Mesenchymal stem cell (in vitro differentiated cells and primary cell): ENCODE data around the gene MYRF. TPM values are rescaled to one million over a fixed set of nuclear protein-coding genes. Genes with fewer than 3 reads are reported as not detected.

Experiments
- DNase-seq: peaks from one replicate; pipeline ENCODE4 v3.0.0-alpha.2; 2013
- H2AFZ ChIP-seq: one replicate; pipeline ENCODE4 v1.6.1; 2013; ENCODE audit warnings: low read depth, mild to moderate bottlenecking, control low read depth, inconsistent platforms, low read length, moderate library complexity
- H2AK5ac ChIP-seq: 2 replicates; pipeline ENCODE4 v1.6.1; 2013; ENCODE audit warnings: low read length, moderate library complexity, mild to moderate bottlenecking, inconsistent platforms; ENCODE audit not compliant: severe bottlenecking
- H2BK120ac ChIP-seq: one replicate; pipeline ENCODE4 v1.6.1; 2013; ENCODE audit warnings: low read depth, mild to moderate bottlenecking, inconsistent platforms, low read length, moderate library complexity
- H2BK12ac ChIP-seq, 2 experiments: one replicate each; pipeline ENCODE4 v1.6.1; 2013; ENCODE audit warnings: inconsistent platforms in 2 of 2, low read length in 2 of 2, mild to moderate bottlenecking in 2 of 2, moderate library complexity in 2 of 2, control low read depth in 1 of 2
- H2BK15ac ChIP-seq: one replicate; pipeline ENCODE4 v1.6.1; 2013; ENCODE audit warnings: mild to moderate bottlenecking, low read depth, inconsistent platforms; ENCODE audit not compliant: poor library complexity, severe bottlenecking
- H2BK5ac ChIP-seq: 2 replicates; pipeline ENCODE4 v1.6.1; 2013; ENCODE audit warnings: low read depth, mild to moderate bottlenecking, low read length, control low read depth, inconsistent platforms; ENCODE audit not compliant: poor library complexity, severe bottlenecking
- H3K14ac ChIP-seq, 2 experiments: one replicate each; pipeline ENCODE4 v1.6.1; 2013; ENCODE audit warnings: inconsistent platforms in 2 of 2, low read length in 2 of 2, control low read depth in 1 of 2, mild to moderate bottlenecking in 1 of 2, moderate library complexity in 1 of 2
- H3K18ac ChIP-seq, 2 experiments: one replicate each; pipeline ENCODE4 v1.6.1; 2013; ENCODE audit warnings: inconsistent platforms in 2 of 2, low read length in 2 of 2, control low read depth in 1 of 2, low read depth in 1 of 2, mild to moderate bottlenecking in 1 of 2
- H3K23ac ChIP-seq, 2 experiments: one replicate each; pipeline ENCODE4 v1.6.1; 2013; ENCODE audit warnings: inconsistent platforms in 2 of 2, low read length in 2 of 2, mild to moderate bottlenecking in 2 of 2, moderate library complexity in 2 of 2, control low read depth in 1 of 2
- H3K27ac ChIP-seq: 2 replicates; pipeline ENCODE4 v1.5.1; 2013; ENCODE audit warnings: mild to moderate bottlenecking, moderate library complexity, low read length, control low read depth, inconsistent platforms; ENCODE audit not compliant: poor library complexity, severe bottlenecking
- H3K27me3 ChIP-seq, 2 experiments: 2 replicates each; pipeline versions ENCODE4 v1.6.1 to v1.7.0; 2013; ENCODE audit warnings: low read length in 2 of 2, mild to moderate bottlenecking in 2 of 2, moderate library complexity in 2 of 2, control low read depth in 1 of 2, inconsistent platforms in 1 of 2; ENCODE audit not compliant: control insufficient read depth in 1 of 2, insufficient read depth in 1 of 2
- H3K36me3 ChIP-seq, 2 experiments: 2 replicates each; pipeline versions ENCODE4 v1.6.1 to v1.7.0; 2013; ENCODE audit warnings: low read length in 2 of 2, control low read depth in 1 of 2, inconsistent platforms in 1 of 2, low read depth in 1 of 2, mild to moderate bottlenecking in 1 of 2; ENCODE audit not compliant: insufficient read depth in 2 of 2, control insufficient read depth in 1 of 2
- H3K4ac ChIP-seq, 2 experiments: one replicate each; pipeline ENCODE4 v1.6.1; 2013; ENCODE audit warnings: inconsistent platforms in 2 of 2, low read length in 2 of 2, mild to moderate bottlenecking in 2 of 2, moderate library complexity in 2 of 2, control low read depth in 1 of 2, low read depth in 1 of 2
- H3K4me1 ChIP-seq: 2 replicates; pipeline ENCODE4 v1.6.1; 2013; ENCODE audit warnings: low read depth, low read length, control low read depth; ENCODE audit not compliant: control insufficient read depth, insufficient read depth
- H3K4me2 ChIP-seq: 2 replicates; pipeline ENCODE4 v1.6.1; 2013; ENCODE audit warnings: low read length, mild to moderate bottlenecking, inconsistent platforms; ENCODE audit not compliant: poor library complexity, severe bottlenecking
- H3K4me3 ChIP-seq, 2 experiments: 2 replicates each; pipeline versions ENCODE4 v1.5.1 to v1.7.0; 2013; ENCODE audit warnings: low read length in 2 of 2, mild to moderate bottlenecking in 2 of 2, control low read depth in 1 of 2, low read depth in 1 of 2; ENCODE audit not compliant: insufficient read depth in 1 of 2
- H3K79me1 ChIP-seq: replicated peaks from 2 replicates; pipeline ENCODE4 v1.6.1; 2013; ENCODE audit warnings: mild to moderate bottlenecking, control low read depth, low read length, inconsistent platforms; ENCODE audit not compliant: poor library complexity, severe bottlenecking
- H3K9ac ChIP-seq: 2 replicates; pipeline ENCODE4 v1.7.0; 2013; ENCODE audit warnings: mild to moderate bottlenecking, low read length, moderate library complexity
- H3K9me3 ChIP-seq: 2 replicates; pipeline ENCODE4 v1.7.0; 2013; ENCODE audit warnings: mild to moderate bottlenecking, low read length; ENCODE audit not compliant: control insufficient read depth
- H4K8ac ChIP-seq: one replicate; pipeline ENCODE4 v1.6.1; 2013; ENCODE audit warnings: inconsistent platforms, mild to moderate bottlenecking, low read length, moderate library complexity
- H4K91ac ChIP-seq: one replicate; pipeline ENCODE4 v1.6.1; 2013; ENCODE audit warnings: mild to moderate bottlenecking, low read length, inconsistent platforms
- WGBS: methylation state at CpG from one replicate; pipeline ENCODE4 v1.1.7; 2013; ENCODE audit warnings: mixed read lengths; 5-methylcytosine and 5-hydroxymethylcytosine counted together
- polyA plus RNA-seq, 2 experiments: library from polyadenylated mRNA; stranded (reverse); fragments of 200-250 nt; gene quantifications; one replicate each; pipeline ENCODE4 v1.2.3, GENCODE V29; 2013

Gene MYRF
- polyA plus RNA-seq (2013, experiment 1 of 2) = 21.9 TPM
- polyA plus RNA-seq (2013, experiment 2 of 2) = 19.4 TPM

- Histone ChIP-seq H2BK120ac (peak within 1 kb of the TSS; percentile 37), H3K4me2 (peak within 1 kb of the TSS; percentile 75), H3K23ac (peak within 1 kb of the TSS in 1 of 2 experiments; percentile 91), H3K79me1 (peaks cover 22% of the 10 kb centered on the region), H2BK12ac (peak within 1 kb of the TSS; percentile 17 to 69), H3K18ac (peak within 1 kb of the TSS; percentile 61 to 74), H3K4me3 (peak within 1 kb of the TSS; percentile 63 to 73), H3K9me3 (no peaks in the 10 kb centered on the region), H3K27me3 (peaks cover 0 to 42% of the 10 kb centered on the region in 2 experiments), H2BK15ac (peak within 1 kb of the TSS; percentile 98), H3K27ac (no peak within 1 kb of the TSS), H4K91ac (peak within 1 kb of the TSS; percentile 76), H3K36me3 (peaks cover 0 to under 1% of the 10 kb centered on the region in 2 experiments), H2AK5ac (no peak within 1 kb of the TSS), H3K14ac (peak within 1 kb of the TSS in 1 of 2 experiments; percentile 35), H3K9ac (peak within 1 kb of the TSS; percentile 38), H4K8ac (peak within 1 kb of the TSS; percentile 82), H3K4me1 (peaks cover 65% of the 10 kb centered on the region), H2AFZ (no peak within 1 kb of the TSS), H3K4ac (peak within 1 kb of the TSS; percentile 24 to 51), H2BK5ac (no peak within 1 kb of the TSS)
- DNase-seq = peak; percentile 40
- 2% methylated on average over 36 of the region's 93 CpGs for whole genome bisulfite sequencing
These were observed at the start of gene MYRF for GRCh38 chr11:61752117-61752924. Gene MYRF (plus strand): TSS chr11:61752636. CDS start chr11:61752745, 109 bp downstream.

DNA sequence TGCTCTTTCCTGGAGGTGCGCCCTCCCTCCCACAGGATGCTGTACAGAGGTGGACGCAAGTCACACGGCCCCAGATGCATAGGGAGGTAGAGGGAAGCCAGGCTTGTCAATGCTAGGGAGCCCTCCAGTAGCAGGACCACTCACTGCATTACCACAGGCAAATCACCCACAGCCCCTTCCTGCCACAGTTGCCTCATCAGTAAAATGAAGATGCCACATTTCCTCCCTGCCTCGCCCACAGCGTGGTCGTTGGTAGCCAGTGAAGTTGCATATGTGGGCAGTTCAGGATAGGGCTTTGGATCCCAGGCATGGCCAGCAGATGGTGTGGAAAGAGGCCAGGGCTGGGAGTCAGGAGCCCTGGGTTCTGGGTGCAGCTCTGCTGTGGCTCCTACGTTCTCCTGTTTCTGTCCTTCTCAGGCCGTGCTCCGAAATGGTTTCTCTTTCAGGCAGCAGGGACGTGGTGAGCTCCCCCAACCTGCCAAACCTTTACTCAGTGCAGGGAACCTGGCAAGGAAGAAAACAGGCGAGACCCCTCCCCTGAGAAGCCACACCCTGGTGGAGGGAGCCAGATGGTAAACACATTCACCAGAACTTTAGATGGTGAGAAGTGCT is 49.6 kb upstream of the MYRF start:
- Histone ChIP-seq H2AK5ac (no peak overlapping the region), H3K4ac (no peak overlapping the region), H2BK5ac (no peak overlapping the region), H3K9ac (no peak overlapping the region), H4K91ac (no peak overlapping the region), H2BK15ac (no peak overlapping the region), H3K36me3 (peaks cover 0 to 6% of the 10 kb centered on the region in 2 experiments), H3K27ac (no peak overlapping the region), H2AFZ (no peak overlapping the region), H3K4me1 (peaks cover 31% of the 10 kb centered on the region), H3K23ac (no peak overlapping the region), H4K8ac (no peak overlapping the region), H3K18ac (no peak overlapping the region), H3K27me3 (no peaks in the 10 kb centered on the region), H3K79me1 (peaks cover 16% of the 10 kb centered on the region), H3K14ac (no peak overlapping the region), H3K4me3 (no peak overlapping the region), H2BK120ac (no peak overlapping the region), H2BK12ac (no peak overlapping the region), H3K9me3 (no peaks in the 10 kb centered on the region), H3K4me2 (no peak overlapping the region)
- WGBS = 93% methylated on average over 11 of the region's 11 CpGs
- no peak for DNase-seq

- Histone ChIP-seq H2BK5ac (no peak overlapping the region), H3K4me3 (no peak overlapping the region), H3K4ac (no peak overlapping the region), H2AFZ (no peak overlapping the region), H3K14ac (no peak overlapping the region), H4K8ac (no peak overlapping the region), H2BK15ac (no peak overlapping the region), H3K36me3 (peaks cover 0 to 6% of the 10 kb centered on the region in 2 experiments), H2BK120ac (no peak overlapping the region), H3K27ac (no peak overlapping the region), H3K23ac (no peak overlapping the region), H3K4me2 (no peak overlapping the region), H3K18ac (no peak overlapping the region), H3K27me3 (no peaks in the 10 kb centered on the region), H2BK12ac (no peak overlapping the region), H4K91ac (no peak overlapping the region), H2AK5ac (no peak overlapping the region), H3K4me1 (peaks cover 17% of the 10 kb centered on the region), H3K9me3 (no peaks in the 10 kb centered on the region), H3K79me1 (peaks cover 20% of the 10 kb centered on the region), H3K9ac (no peak overlapping the region)
- 92% methylated on average over 15 of the region's 15 CpGs for WGBS
- DNase-seq = no peak
These were observed 47.6 kb upstream of the MYRF start for GRCh38 chr11:61704838-61705237.
